ENCODE results near the gene RNF169. TPM values are rescaled to one million over a fixed set of nuclear protein-coding genes. Genes with fewer than 3 reads are reported as not detected.

Gene RNF169
- total and polyA plus RNA-seq, 5 donors, result 2.5 to 11.6 (median 10.2) TPM

DNA sequence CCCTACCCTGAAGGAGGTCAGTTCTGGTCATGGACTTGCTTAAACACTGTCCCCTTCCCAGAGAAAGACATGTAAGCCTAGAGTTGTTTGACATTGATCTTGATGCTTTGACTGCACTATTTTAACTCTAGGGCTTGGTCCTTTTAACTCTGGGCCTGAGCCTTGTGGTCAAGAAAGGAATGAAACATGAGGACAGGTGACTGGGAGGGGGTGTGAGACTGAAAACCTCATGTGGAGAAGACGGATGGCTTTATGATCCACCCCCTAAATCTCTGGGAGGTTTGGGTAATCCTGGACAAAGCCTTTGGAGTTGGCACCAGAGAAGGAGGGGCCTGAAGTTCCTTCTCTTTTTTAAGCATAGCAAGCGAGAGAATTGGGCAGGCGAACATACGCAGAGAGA is 35.0 kb upstream of the RNF169 start:
- Histone ChIP-seq H3K4me1 (ENCODE audit: control insufficient read depth, insufficient read depth, low read length) (peaks cover 2% of the 10 kb centered on the region), H3K4me3 (ENCODE audit: low read length) (no peak overlapping the region), H3K9me3 (ENCODE audit: control insufficient read depth, low read length) (no peaks in the 10 kb centered on the region), H3K27ac (ENCODE audit: low read length) (no peak overlapping the region), H3K27me3 (ENCODE audit: control insufficient read depth, insufficient read depth) (no peaks in the 10 kb centered on the region)
- ATAC-seq (no peak), DNase-seq (no peak)
- intact Hi-C loops (cut with DNase I), result no loop called here
- 71% methylated on average over 4 of the region's 4 CpGs for WGBS

DNA sequence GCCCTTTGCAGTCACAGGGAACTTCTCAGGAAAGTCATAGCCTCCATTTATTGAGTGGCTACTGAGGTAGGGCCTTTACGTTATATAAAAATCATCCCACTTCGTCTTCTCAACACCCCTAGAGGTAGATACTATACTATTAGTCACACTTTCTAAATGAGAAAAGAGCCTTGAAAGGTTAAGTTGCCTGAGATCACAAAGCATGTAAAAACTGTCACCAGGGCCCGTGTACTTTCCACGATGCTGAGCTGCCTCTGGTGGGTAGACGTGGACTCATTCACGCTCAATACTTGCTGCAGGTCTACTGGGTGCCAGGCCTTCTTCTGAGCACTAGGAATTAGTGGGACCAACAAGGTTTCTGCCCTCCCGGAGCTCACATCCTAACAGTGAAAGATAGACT is 33.7 kb upstream of the RNF169 start:
- Histone ChIP-seq H3K4me3 (ENCODE audit: low read length) (no peak overlapping the region), H3K27ac (ENCODE audit: low read length) (no peak overlapping the region), H3K9me3 (ENCODE audit: control insufficient read depth, low read length) (no peaks in the 10 kb centered on the region), H3K27me3 (ENCODE audit: control insufficient read depth, insufficient read depth) (no peaks in the 10 kb centered on the region), H3K4me1 (ENCODE audit: control insufficient read depth, insufficient read depth, low read length) (peaks cover 4% of the 10 kb centered on the region)
- ATAC-seq, result no peak
- intact Hi-C loops (cut with DNase I), result no loop called here
- no peak for DNase-seq
- WGBS, result 95% methylated on average over 7 of the region's 7 CpGs

DNA sequence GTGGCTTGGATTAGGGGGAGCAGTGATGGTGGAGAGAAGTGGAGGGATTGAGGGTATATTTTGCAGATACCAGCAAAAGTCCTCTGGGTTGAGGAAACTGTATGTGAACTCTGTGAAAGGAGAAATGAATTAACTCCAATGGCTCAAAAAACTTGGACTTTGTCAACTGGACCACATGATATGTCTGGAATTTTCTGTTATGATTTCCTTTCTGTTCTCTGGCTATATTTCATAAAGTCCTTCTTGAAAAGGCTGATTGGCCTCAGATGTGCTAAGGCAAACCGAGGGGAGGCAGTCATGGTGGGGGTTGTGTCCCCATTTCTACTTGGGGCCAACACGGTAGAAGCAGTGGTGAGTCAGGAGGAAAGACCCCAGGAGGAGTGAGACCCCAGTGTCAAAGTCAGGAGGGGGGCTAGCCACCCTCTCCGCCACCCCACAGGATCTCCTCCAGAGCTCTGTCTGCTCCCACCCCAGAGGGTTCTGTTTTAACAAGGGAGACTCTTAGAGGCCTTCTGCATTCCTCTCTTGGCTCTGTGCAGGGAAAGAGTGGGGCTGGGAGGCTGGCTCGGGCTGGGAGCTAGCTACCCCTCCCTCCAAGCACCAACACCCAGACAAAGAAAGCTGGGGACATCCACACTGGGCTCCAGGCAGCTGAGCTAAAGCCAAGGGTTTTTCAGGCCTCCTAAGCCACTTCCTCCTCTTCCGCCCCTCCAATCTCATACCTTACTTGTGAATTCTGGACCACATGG is 31.3 kb upstream of the RNF169 start:
- intact Hi-C loops (cut with DNase I), result no loop called here
- ATAC-seq (peak; percentile 51 to 52), DNase-seq (peak in 2 of 3 donors; percentile 75 to 78)
- H3K9me3 ChIP-seq (ENCODE audit: control insufficient read depth, low read length), result no peaks in the 10 kb centered on the region
- WGBS, result 64% methylated on average over 5 of the region's 5 CpGs
- H3K4me3 ChIP-seq (ENCODE audit: low read length), result no peak overlapping the region
- peaks cover 12% of the 10 kb centered on the region for H3K4me1 ChIP-seq (ENCODE audit: control insufficient read depth, insufficient read depth, low read length)
- no peaks in the 10 kb centered on the region for H3K27me3 ChIP-seq (ENCODE audit: control insufficient read depth, insufficient read depth)
- peak overlapping the region; percentile 9 for H3K27ac ChIP-seq (ENCODE audit: low read length)

DNA sequence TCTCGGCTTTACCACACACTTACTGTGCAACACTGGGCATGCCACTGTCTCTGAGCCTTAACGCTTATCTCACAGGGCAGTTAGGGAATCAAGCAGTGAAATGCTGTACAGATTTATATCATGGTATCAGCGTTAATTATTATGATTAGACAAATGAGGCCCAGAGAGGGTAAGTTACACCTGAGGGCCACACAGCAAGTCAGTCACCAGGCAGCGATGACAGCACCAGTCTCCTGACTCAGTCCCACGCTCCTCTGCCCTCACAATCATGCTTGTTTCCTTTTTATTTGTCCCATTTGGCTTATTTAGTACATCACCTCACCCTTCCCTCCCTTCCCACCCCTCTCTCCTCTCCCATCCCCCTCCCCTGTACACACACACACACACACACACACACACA is 29.6 kb upstream of the RNF169 start:
- Histone ChIP-seq H3K27me3 (ENCODE audit: control insufficient read depth, insufficient read depth) (no peaks in the 10 kb centered on the region), H3K9me3 (ENCODE audit: control insufficient read depth, low read length) (no peaks in the 10 kb centered on the region), H3K4me3 (ENCODE audit: low read length) (no peak overlapping the region), H3K4me1 (ENCODE audit: control insufficient read depth, insufficient read depth, low read length) (peaks cover 12% of the 10 kb centered on the region), H3K27ac (ENCODE audit: low read length) (no peak overlapping the region)
- intact Hi-C loops (cut with DNase I), result no loop called here
- no peak for DNase-seq
- WGBS, result 90% methylated on average over 5 of the region's 5 CpGs
- no peak for ATAC-seq

DNA sequence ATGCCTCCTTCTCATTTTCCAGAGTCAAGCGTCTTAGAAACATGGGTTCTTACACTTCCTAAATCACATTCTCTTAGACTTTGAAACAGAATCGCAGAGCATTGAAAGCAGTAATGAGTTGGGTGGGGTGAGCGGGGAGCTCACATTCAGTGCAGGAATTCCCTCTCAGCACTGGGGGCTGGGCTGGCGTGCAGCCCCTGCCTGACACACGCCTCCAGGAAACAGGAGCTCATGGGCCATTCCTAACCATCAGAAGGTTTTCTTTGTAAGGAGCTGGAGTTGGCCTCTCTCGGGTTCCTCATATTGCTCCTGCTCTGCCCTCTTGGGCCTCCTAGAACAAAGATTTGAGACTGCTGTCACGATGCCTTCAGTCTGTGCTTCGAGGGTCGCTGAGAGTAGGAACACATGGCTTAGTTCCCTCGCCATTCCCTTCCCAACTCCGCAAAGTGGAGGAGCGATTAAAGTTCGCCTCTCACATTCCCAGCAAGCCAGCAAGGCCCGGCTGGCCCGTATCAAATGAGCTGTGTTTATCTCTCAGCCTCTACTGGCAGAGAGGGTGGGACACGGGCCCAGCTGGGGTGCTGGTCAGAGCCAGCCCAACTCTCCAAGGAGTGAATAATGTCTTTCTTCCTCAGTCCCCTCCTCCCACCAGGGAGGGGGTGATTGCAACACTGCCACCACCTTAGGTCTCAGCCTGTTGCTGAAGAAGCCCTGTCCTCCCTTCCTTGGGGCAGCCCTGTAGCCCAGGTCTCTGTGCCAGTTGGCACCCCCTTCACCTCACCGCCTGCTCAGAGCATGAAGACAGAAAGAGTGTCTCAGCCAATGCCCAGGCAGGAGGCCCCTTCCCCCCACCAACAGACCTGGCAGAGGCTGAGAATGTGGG is 27.8 kb upstream of the RNF169 start:
- H3K4me1 ChIP-seq (ENCODE audit: control insufficient read depth, insufficient read depth, low read length), result peaks cover 12% of the 10 kb centered on the region
- WGBS, result 40% methylated on average over 17 of the region's 17 CpGs
- intact Hi-C loops (cut with DNase I), result loop anchor here in 2 of 4 donors (10.0 kb wide), 1 partner anchor 86 kb away; no protein-coding TSS in a partner anchor
- H3K9me3 ChIP-seq (ENCODE audit: control insufficient read depth, low read length), result no peaks in the 10 kb centered on the region
- peak overlapping the region; percentile 40 for H3K27ac ChIP-seq (ENCODE audit: low read length)
- H3K27me3 ChIP-seq (ENCODE audit: control insufficient read depth, insufficient read depth), result no peaks in the 10 kb centered on the region
- peak; percentile 88 to 95 (median 93) for DNase-seq
- no peak overlapping the region for H3K4me3 ChIP-seq (ENCODE audit: low read length)
- peak; percentile 87 to 92 for ATAC-seq

DNA sequence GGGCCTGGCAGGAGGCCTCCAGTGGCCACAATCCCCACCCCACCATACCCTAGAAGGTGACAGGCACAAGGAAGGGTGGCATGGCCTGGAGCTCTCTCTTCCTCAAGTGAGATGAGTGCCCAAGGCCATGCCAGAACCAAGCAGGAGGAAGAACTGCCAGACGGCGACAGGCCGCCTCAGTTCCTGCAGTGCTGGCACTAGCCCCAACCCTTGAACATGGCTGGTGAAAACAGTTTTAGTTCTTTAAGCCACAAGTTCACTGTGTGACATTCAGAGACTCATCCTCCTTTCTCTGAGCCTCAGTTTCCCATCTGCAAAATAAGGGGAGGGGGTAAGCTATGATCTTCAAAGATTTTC is 27.2 kb upstream of the RNF169 start:
- peak; percentile 4 to 15 for ATAC-seq
- intact Hi-C loops (cut with DNase I), result loop anchor here in 2 of 4 donors (10.0 kb wide), 1 partner anchor 87 kb away; no protein-coding TSS in a partner anchor
- H3K4me1 ChIP-seq (ENCODE audit: control insufficient read depth, insufficient read depth, low read length), result peaks cover 12% of the 10 kb centered on the region
- no peaks in the 10 kb centered on the region for H3K27me3 ChIP-seq (ENCODE audit: control insufficient read depth, insufficient read depth)
- H3K27ac ChIP-seq (ENCODE audit: low read length), result peak overlapping the region; percentile 28
- 69% methylated on average over 3 of the region's 3 CpGs for WGBS
- H3K9me3 ChIP-seq (ENCODE audit: control insufficient read depth, low read length), result no peaks in the 10 kb centered on the region
- H3K4me3 ChIP-seq (ENCODE audit: low read length), result no peak overlapping the region
- peak in 2 of 3 donors; percentile 36 to 80 for DNase-seq

DNA sequence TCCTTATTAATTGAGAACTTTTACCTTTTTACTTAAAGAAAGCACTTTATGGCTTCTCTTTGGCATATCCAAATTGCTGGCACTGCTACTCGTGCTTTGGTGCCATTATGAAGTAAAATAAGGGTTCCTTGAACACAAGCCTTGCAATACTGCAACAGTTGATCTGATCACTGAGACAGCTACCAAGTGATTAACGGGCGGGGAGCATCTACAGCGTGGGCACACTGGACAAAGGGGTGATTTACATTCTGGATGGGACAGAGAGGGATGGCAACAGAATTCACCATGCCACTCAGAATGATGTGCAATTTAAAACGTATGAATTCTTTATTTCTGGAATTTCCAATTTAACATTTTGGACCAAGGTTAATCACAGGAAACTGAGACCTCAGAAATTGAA is 25.1 kb upstream of the RNF169 start:
- Histone ChIP-seq H3K4me1 (ENCODE audit: control insufficient read depth, insufficient read depth, low read length) (peaks cover 12% of the 10 kb centered on the region), H3K27me3 (ENCODE audit: control insufficient read depth, insufficient read depth) (no peaks in the 10 kb centered on the region), H3K4me3 (ENCODE audit: low read length) (no peak overlapping the region), H3K27ac (ENCODE audit: low read length) (no peak overlapping the region), H3K9me3 (ENCODE audit: control insufficient read depth, low read length) (no peaks in the 10 kb centered on the region)
- intact Hi-C loops (cut with DNase I), result loop anchor here in 2 of 4 donors (10.0 kb wide), 1 partner anchor 89 kb away; no protein-coding TSS in a partner anchor
- 82% methylated on average over 5 of the region's 5 CpGs for WGBS
- DNase-seq, result no peak
- ATAC-seq, result no peak

DNA sequence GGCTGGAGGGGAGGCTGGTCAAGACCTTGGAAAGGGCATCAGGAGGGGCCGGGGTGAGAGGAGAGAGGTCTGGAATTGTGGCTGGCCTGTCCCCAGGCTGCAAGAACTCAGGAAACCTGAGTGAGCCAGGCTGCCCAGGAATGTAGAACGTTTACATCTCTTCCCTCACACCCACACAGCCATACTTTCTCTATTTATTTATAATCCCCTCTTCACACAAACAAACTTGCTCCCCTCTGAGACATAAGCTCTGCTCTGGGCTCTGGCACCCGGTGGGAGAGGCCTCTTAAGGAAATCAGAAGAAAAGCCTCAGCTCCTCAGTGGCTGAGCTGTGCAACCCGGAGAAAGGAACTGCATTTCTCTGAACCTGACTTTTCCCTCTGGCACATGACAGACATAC is 22.9 kb upstream of the RNF169 start:
- intact Hi-C loops (cut with DNase I), result loop anchor here in 3 of 4 donors (2.0 to 10.0 kb wide), 3 partner anchors 23 to 91 kb away; no protein-coding TSS in a partner anchor
- ATAC-seq, result no peak
- WGBS, result 66% methylated on average over 4 of the region's 4 CpGs
- H3K27ac ChIP-seq (ENCODE audit: low read length), result no peak overlapping the region
- H3K4me3 ChIP-seq (ENCODE audit: low read length), result no peak overlapping the region
- H3K9me3 ChIP-seq (ENCODE audit: control insufficient read depth, low read length), result no peaks in the 10 kb centered on the region
- H3K27me3 ChIP-seq (ENCODE audit: control insufficient read depth, insufficient read depth), result no peaks in the 10 kb centered on the region
- H3K4me1 ChIP-seq (ENCODE audit: control insufficient read depth, insufficient read depth, low read length), result peaks cover 5% of the 10 kb centered on the region
- no peak for DNase-seq

DNA sequence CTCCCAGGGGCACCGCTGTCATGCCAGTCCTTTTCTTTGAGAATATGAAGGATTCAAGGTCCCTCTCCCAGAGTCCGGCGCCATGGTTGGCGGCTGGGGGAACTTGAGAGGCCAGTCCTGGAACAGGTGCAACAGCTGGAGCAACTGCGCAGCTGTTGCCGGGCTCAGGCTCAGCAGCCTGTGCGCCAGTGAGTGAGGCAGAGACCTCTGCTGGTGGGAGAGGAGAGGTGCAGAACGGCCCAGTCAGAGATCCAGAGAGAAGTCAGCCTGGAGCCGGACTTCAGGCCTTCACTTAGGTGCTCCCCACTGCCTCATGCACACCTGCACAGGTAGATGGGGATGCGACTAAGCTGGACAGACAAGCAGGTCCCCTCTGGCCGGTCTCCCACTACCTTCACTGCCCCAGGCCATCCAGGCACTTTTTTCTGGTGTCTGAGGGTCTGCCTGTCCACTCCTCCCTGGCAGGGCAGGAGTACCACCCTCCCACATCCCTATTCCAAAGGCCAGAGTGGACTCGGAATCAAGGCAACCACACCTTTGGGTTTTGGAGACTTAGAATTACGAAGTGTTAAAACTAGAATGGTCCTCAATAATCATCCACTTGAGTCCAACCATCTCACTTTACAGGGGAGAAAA is 22.0 kb upstream of the RNF169 start:
- peak; percentile 76 to 91 (median 89) for DNase-seq
- H3K27me3 ChIP-seq (ENCODE audit: control insufficient read depth, insufficient read depth), result no peaks in the 10 kb centered on the region
- no peak overlapping the region for H3K27ac ChIP-seq (ENCODE audit: low read length)
- H3K4me1 ChIP-seq (ENCODE audit: control insufficient read depth, insufficient read depth, low read length), result no peaks in the 10 kb centered on the region
- no peaks in the 10 kb centered on the region for H3K9me3 ChIP-seq (ENCODE audit: control insufficient read depth, low read length)
- 8% methylated on average over 13 of the region's 13 CpGs for WGBS
- no peak overlapping the region for H3K4me3 ChIP-seq (ENCODE audit: low read length)
- ATAC-seq, result peak; percentile 88
- intact Hi-C loops (cut with DNase I), result loop anchor here in 3 of 4 donors (2.0 to 10.0 kb wide), 3 partner anchors 24 to 92 kb away; no protein-coding TSS in a partner anchor

DNA sequence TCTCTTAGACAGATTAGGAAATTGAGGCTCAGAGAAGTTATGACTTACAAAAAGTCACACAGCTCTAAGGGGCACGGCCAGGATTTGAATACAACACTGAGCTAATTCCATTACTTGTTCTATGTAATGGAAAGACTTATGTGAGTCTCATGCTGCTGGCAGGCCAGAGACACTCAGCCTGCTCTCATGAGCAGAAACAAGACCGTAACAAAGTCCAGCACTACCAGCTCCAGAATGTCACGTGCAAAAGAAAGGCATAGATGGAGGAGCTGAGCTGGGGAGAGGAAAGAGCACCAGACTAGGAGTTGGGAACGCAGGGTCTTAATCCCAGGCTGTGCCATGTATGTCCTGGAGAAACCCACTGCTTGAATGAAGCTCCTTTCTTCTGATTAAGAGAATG is 19.3 kb upstream of the RNF169 start:
- H3K4me3 ChIP-seq (ENCODE audit: low read length), result no peak overlapping the region
- 81% methylated on average over 4 of the region's 4 CpGs for WGBS
- no peak for ATAC-seq

More for the DNA sequence above, 19.3 kb upstream of the RNF169 start:
- intact Hi-C loops (cut with DNase I), result loop anchor here in 3 of 4 donors (5.0 to 10.0 kb wide), 2 partner anchors 92 to 95 kb away; no protein-coding TSS in a partner anchor
- no peaks in the 10 kb centered on the region for H3K4me1 ChIP-seq (ENCODE audit: control insufficient read depth, insufficient read depth, low read length)
- H3K27me3 ChIP-seq (ENCODE audit: control insufficient read depth, insufficient read depth), result no peaks in the 10 kb centered on the region
- no peak overlapping the region for H3K27ac ChIP-seq (ENCODE audit: low read length)
- DNase-seq, result no peak
- no peaks in the 10 kb centered on the region for H3K9me3 ChIP-seq (ENCODE audit: control insufficient read depth, low read length)
